GM12801 (cell line): ENCODE data around the gene RAB11A.

Experiments used
- CTCF ChIP-seq: IDR thresholded peaks from one replicate; pipeline ENCODE4 v1.5.1; 2011; ENCODE audit warnings: control low read depth; ENCODE audit not compliant: insufficient read length; ENCODE audit errors: extremely low read depth

Gene RAB11A

GRCh38 chr15:65901336-65901735 lies 32.0 kb downstream of the RAB11A start:
- no peak for TF ChIP-seq CTCF

- TF ChIP-seq CTCF = no peak
Measured at GRCh38 chr15:65901836-65902235, 32.5 kb downstream of the RAB11A start.

GRCh38 chr15:65902373-65902772 lies 33.1 kb downstream of the RAB11A start:
- no peak for TF ChIP-seq CTCF

DNA sequence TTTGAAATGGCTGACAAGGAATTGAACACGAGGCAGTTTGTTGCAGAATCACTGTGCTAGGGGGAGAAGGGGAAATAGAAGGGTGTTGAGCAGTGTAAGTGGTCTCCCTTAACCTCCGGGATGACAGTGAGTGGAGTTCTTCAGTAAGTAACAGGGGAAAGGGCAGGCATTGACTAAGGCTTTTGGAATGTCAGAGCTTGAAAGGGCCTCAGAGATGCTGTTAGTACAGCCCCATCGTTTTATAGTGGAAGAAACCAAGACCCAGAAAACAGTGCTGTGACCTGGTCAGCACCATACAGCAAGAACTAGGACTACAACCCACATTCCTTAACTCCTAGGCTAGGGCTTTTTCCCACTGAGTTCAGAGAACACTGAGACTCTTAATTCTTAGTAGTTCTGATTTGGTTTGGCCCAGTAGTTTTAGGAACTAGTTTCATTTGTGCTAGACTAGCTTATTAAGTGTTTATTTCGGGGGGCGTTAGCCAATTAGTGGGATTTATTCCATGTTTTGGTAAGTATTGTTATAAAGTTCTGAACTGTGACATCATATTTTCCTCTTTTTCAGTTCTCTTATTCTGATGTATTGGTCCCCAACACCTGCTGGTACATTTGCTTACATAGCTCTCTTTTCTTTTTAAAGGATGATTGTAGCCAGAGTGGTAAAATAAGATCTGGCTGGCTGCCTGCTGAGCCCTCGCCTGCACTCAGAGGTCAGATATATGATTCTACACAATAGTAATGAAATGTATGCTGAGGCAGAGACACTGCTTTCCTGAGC lies 34.2 kb downstream of the RAB11A start:
- no peak for TF ChIP-seq CTCF

GRCh38 chr15:65904301-65904700 lies 35.0 kb downstream of the RAB11A start:
- no peak for TF ChIP-seq CTCF

GRCh38 chr15:65906396-65906795 lies 37.1 kb downstream of the RAB11A start:
- no peak for TF ChIP-seq CTCF

GRCh38 chr15:65907661-65908060 lies 38.4 kb downstream of the RAB11A start:
- no peak for TF ChIP-seq CTCF

DNA sequence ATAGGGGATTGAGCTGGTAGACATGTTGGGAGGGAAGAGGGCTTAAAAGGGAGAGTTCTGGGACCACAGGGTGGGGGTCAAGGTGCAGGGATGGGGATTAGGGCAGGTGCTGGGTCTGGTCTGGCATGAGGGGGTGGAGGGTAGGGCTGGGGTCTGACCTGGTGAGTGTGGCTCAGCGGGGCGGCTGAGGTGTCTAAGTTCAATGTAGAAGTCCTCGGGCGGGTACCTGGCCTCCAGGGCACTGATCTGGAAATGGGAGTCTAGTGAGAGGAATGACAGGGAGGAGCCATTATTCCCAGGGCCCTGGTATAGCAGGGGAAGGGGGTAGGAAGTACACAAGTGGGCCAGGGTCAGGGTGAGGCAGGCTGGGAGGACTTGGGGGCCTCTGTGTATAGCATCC lies 39.6 kb downstream of the RAB11A start:
- TF ChIP-seq CTCF = no peak
